ENCODE data around the gene ARCN1. TPM values are rescaled to one million over a fixed set of nuclear protein-coding genes. Genes with fewer than 3 reads are reported as not detected.
A peak's percentile ranks its signal among the peaks of the same experiment; 100 is the strongest.

ARCN1 gene
- total and polyA plus RNA-seq, 2 donors (not counting 1 experiment from before 2014, with no cell fraction given), result 116 to 387 TPM

DNA sequence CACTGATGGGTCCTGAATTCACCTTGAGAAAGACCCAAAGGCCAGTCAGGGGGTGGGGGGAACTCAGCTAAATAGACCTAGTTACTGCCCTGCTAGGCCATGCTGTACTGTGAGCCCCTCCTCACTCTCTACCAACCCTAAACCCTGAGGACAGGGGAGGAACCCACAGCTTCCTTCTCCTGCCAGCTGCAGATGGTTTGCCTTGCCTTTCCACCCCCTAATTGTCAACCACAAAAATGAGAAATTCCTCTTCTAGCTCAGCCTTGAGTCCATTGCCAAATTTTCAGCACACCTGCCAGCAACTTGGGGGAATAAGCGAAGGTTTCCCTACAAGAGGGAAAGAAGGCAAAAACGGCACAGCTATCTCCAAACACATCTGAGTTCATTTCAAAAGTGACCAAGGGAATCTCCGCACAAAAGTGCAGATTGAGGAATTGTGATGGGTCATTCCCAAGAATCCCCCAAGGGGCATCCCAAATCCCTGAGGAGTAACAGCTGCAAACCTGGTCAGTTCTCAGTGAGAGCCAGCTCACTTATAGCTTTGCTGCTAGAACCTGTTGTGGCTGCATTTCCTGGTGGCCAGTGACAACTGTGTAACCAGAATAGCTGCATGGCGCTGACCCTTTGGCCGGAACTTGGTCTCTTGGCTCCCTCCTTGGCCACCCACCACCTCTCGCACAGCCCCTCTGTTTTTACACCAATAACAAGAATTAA, 47.3 kb upstream of the ARCN1 start:
- no peak overlapping the region for H3K27ac ChIP-seq (ENCODE audit: insufficient read depth, low read length)
- H3K4me3 ChIP-seq (replicated peaks in 1 of 4; ENCODE audit: control extremely low read depth in 1 of 4, insufficient read depth in 1 of 4, low read depth in 3 of 4, low read length in 4 of 4), result no peak overlapping the region
- H3K9ac ChIP-seq (ENCODE audit: insufficient read depth, low read length), result no peak overlapping the region
- H3K9me3 ChIP-seq (ENCODE audit: control insufficient read depth, insufficient read depth, low read depth, low read length), result no peaks in the 10 kb centered on the region
- no peak overlapping the region for H2AFZ ChIP-seq (ENCODE audit: low read length)
- no peaks in the 10 kb centered on the region for H4K20me1 ChIP-seq (ENCODE audit: control insufficient read depth, extremely low read depth, insufficient read depth, low read length)
- no peaks in the 10 kb centered on the region for H3K27me3 ChIP-seq (ENCODE audit: control insufficient read depth, insufficient read depth, low read length)
- DNase-seq (ENCODE audit: low read depth in 2 of 2), result peak in 1 of 2 donors; percentile 13
- TF ChIP-seq, protein P1, sequence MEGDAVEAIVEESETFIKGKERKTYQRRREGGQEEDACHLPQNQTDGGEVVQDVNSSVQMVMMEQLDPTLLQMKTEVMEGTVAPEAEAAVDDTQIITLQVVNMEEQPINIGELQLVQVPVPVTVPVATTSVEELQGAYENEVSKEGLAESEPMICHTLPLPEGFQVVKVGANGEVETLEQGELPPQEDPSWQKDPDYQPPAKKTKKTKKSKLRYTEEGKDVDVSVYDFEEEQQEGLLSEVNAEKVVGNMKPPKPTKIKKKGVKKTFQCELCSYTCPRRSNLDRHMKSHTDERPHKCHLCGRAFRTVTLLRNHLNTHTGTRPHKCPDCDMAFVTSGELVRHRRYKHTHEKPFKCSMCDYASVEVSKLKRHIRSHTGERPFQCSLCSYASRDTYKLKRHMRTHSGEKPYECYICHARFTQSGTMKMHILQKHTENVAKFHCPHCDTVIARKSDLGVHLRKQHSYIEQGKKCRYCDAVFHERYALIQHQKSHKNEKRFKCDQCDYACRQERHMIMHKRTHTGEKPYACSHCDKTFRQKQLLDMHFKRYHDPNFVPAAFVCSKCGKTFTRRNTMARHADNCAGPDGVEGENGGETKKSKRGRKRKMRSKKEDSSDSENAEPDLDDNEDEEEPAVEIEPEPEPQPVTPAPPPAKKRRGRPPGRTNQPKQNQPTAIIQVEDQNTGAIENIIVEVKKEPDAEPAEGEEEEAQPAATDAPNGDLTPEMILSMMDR (conservative IDR thresholded peaks at IDR 0.05 in 1 of 2, IDR thresholded peaks at IDR 0.05 in 1 of 2; ENCODE audit: low read depth in 1 of 2, low read length in 2 of 2), result no peak
- TF ChIP-seq EZH2 (IDR thresholded peaks at IDR 0.05; ENCODE audit: low read length, missing control alignments), result no peak
- peaks cover 11% of the 10 kb centered on the region for H3K36me3 ChIP-seq (ENCODE audit: control insufficient read depth, insufficient read depth, low read length)
- no peaks in the 10 kb centered on the region for H3K79me2 ChIP-seq (ENCODE audit: control insufficient read depth, insufficient read depth, low read length)
- no peak overlapping the region for H3K4me2 ChIP-seq (ENCODE audit: extremely low read depth, insufficient read depth, low read length)
- no peaks in the 10 kb centered on the region for H3K4me1 ChIP-seq (ENCODE audit: control insufficient read depth, extremely low read depth, insufficient read depth, low read length)

DNA sequence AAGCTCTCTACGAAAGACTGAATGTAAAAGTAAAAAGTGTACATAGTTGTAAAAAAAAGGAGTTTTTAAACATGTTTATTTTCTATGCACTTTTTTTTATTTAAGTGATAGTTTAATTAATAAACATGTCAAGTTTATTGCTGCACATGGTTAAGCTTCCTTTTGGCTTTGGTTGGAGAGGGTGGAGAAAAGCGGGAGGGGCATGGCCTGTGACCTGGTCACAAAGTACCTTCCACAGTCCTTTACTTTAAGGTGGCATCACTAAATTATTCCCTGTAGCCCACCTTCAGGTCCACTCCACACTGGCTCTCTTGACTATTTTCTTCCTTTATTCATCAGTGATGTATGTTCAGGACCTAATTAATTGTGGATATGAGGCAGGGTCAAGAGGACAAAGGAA, 45.5 kb upstream of the ARCN1 start:
- Histone ChIP-seq H3K36me3 (ENCODE audit: control insufficient read depth, insufficient read depth, low read length) (peaks cover 6% of the 10 kb centered on the region), H3K9me3 (ENCODE audit: control insufficient read depth, insufficient read depth, low read depth, low read length) (no peaks in the 10 kb centered on the region), H3K4me1 (ENCODE audit: control insufficient read depth, extremely low read depth, insufficient read depth, low read length) (peaks cover 3% of the 10 kb centered on the region), H2AFZ (ENCODE audit: low read length) (no peak overlapping the region), H4K20me1 (ENCODE audit: control insufficient read depth, extremely low read depth, insufficient read depth, low read length) (no peaks in the 10 kb centered on the region), H3K79me2 (ENCODE audit: control insufficient read depth, insufficient read depth, low read length) (no peaks in the 10 kb centered on the region), H3K27me3 (ENCODE audit: control insufficient read depth, insufficient read depth, low read length) (no peaks in the 10 kb centered on the region), H3K27ac (ENCODE audit: insufficient read depth, low read length) (no peak overlapping the region), H3K4me3 (replicated peaks in 1 of 4; ENCODE audit: control extremely low read depth in 1 of 4, insufficient read depth in 1 of 4, low read depth in 3 of 4, low read length in 4 of 4) (no peak overlapping the region), H3K9ac (ENCODE audit: insufficient read depth, low read length) (no peak overlapping the region), H3K4me2 (ENCODE audit: extremely low read depth, insufficient read depth, low read length) (no peak overlapping the region)
- DNase-seq (ENCODE audit: low read depth in 2 of 2), result no peak
- TF ChIP-seq, protein P1 (conservative IDR thresholded peaks at IDR 0.05 in 1 of 2, IDR thresholded peaks at IDR 0.05 in 1 of 2; ENCODE audit: low read depth in 1 of 2, low read length in 2 of 2), result no peak
- no peak for TF ChIP-seq EZH2 (IDR thresholded peaks at IDR 0.05; ENCODE audit: low read length, missing control alignments)

DNA sequence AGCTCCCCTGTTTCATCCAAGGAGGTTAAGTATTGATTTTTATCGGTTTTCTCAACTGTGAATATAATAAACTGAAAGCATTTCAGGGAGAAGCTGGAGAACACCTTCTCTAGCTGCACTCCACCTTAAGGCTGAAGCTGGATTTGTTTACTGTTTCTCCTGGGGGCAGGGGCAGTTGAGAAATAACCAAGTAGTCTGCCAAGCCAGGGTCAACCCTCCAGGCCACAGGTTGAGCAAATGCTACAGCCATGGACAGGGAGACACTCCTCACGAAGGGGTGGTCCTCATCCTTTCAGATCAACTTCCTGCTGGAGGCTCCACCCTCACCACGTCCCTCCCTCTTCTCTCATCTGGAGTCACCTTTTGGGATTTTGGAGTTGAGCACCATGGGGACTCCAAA, 45.1 kb upstream of the ARCN1 start, which contains the start of gene TTC36:
TSS of gene TTC36 (plus strand) at position 366 of the 400 bp plus-strand sequence. CDS start at position 387, 21 bp downstream.
- H4K20me1 ChIP-seq (ENCODE audit: control insufficient read depth, extremely low read depth, insufficient read depth, low read length), result no peaks in the 10 kb centered on the region
- H3K9me3 ChIP-seq (ENCODE audit: control insufficient read depth, insufficient read depth, low read depth, low read length), result no peaks in the 10 kb centered on the region
- H3K4me3 ChIP-seq (replicated peaks in 1 of 4; ENCODE audit: control extremely low read depth in 1 of 4, insufficient read depth in 1 of 4, low read depth in 3 of 4, low read length in 4 of 4), result no peak within 1 kb of the TSS
- TF ChIP-seq, protein P1 (conservative IDR thresholded peaks at IDR 0.05 in 1 of 2, IDR thresholded peaks at IDR 0.05 in 1 of 2; ENCODE audit: low read depth in 1 of 2, low read length in 2 of 2), result no peak
- TF ChIP-seq EZH2 (IDR thresholded peaks at IDR 0.05; ENCODE audit: low read length, missing control alignments), result no peak
- H3K79me2 ChIP-seq (ENCODE audit: control insufficient read depth, insufficient read depth, low read length), result no peaks in the 10 kb centered on the region
- H3K4me1 ChIP-seq (ENCODE audit: control insufficient read depth, extremely low read depth, insufficient read depth, low read length), result peaks cover 3% of the 10 kb centered on the region
- no peak within 1 kb of the TSS for H3K9ac ChIP-seq (ENCODE audit: insufficient read depth, low read length)
- no peak within 1 kb of the TSS for H3K27ac ChIP-seq (ENCODE audit: insufficient read depth, low read length)
- DNase-seq (ENCODE audit: low read depth in 2 of 2), result no peak
- H3K27me3 ChIP-seq (ENCODE audit: control insufficient read depth, insufficient read depth, low read length), result no peaks in the 10 kb centered on the region
- H3K36me3 ChIP-seq (ENCODE audit: control insufficient read depth, insufficient read depth, low read length), result peaks cover 2% of the 10 kb centered on the region
- H2AFZ ChIP-seq (ENCODE audit: low read length), result no peak within 1 kb of the TSS
- no peak within 1 kb of the TSS for H3K4me2 ChIP-seq (ENCODE audit: extremely low read depth, insufficient read depth, low read length)
